PC-3 (cell line): ENCODE results near the gene LRP1B.

Source experiments
- EZH2 ChIP-seq: fragments of 300-600 bp; sonication (generic); IDR thresholded peaks from one replicate; pipeline ENCODE4 v1.6.1; 2017; ENCODE audit warnings: antibody characterized with exemption, mild to moderate bottlenecking, low read length; ENCODE audit not compliant: unreplicated experiment
- EZH2phosphoT487 ChIP-seq: fragments of 300-600 bp; sonication (generic); IDR thresholded peaks from 2 replicates; pipeline ENCODE4 v1.6.1; 2018; ENCODE audit warnings: mild to moderate bottlenecking, antibody characterized with exemption, low read length, borderline replicate concordance
- TF ChIP-seq, protein P1 (sequence below): fragments of 300-600 bp; sonication (generic); conservative IDR thresholded peaks from 2 replicates; pipeline ENCODE4 v1.5.1; 2017; ENCODE audit warnings: antibody characterized with exemption, low read depth, mild to moderate bottlenecking, low read length

DNA sequence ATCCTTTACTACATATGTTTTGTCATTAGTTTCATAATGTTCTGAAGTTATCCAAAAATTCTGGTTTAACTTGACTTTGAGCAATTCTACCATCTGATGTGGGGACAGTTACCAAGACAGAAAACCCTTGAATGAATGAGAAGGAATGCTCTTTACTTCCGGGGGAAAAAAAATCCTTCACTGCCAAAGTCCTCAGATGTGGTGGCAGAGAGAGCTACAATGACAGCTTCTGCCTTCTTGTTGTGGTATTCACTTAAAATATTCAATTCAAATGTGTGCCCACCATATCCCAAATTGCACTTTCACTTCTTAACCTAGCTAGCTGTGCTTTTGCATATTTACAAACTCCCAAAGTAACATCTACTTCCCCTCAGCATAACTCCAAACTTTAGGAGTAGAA is 1818.9 kb downstream of the LRP1B start:
- TF ChIP-seq, protein P1, sequence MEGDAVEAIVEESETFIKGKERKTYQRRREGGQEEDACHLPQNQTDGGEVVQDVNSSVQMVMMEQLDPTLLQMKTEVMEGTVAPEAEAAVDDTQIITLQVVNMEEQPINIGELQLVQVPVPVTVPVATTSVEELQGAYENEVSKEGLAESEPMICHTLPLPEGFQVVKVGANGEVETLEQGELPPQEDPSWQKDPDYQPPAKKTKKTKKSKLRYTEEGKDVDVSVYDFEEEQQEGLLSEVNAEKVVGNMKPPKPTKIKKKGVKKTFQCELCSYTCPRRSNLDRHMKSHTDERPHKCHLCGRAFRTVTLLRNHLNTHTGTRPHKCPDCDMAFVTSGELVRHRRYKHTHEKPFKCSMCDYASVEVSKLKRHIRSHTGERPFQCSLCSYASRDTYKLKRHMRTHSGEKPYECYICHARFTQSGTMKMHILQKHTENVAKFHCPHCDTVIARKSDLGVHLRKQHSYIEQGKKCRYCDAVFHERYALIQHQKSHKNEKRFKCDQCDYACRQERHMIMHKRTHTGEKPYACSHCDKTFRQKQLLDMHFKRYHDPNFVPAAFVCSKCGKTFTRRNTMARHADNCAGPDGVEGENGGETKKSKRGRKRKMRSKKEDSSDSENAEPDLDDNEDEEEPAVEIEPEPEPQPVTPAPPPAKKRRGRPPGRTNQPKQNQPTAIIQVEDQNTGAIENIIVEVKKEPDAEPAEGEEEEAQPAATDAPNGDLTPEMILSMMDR: no peak
- TF ChIP-seq EZH2: no peak
- no peak for TF ChIP-seq EZH2phosphoT487
